ENCODE measurements around the gene STAC. TPM values are rescaled to one million over a fixed set of nuclear protein-coding genes. Genes with fewer than 3 reads are reported as not detected.

Gene STAC
- total and polyA plus RNA-seq, 7 experiments from 2014 or later, result 0.22 TPM; not detected in 6

- POLR2A ChIA-PET, result no interaction called here
- H3K27ac ChIP-seq (ENCODE audit: low read depth, low read length), result no peak overlapping the region
- H3K9me3 ChIP-seq (ENCODE audit: control insufficient read depth in 2 of 3, low read length in 3 of 3), result no peaks in the 10 kb centered on the region
- no peaks in the 10 kb centered on the region for H3K36me3 ChIP-seq (ENCODE audit: control insufficient read depth in 2 of 3, insufficient read depth in 3 of 3, low read length in 3 of 3)
- H3K27ac Mint-ChIP-seq, result no peak overlapping the region
- H3K36me3 Mint-ChIP-seq, result no peaks in the 10 kb centered on the region
- H3K4me3 ChIP-seq (ENCODE audit: low read length), result no peak overlapping the region
- H3K27me3 ChIP-seq (ENCODE audit: control insufficient read depth in 2 of 2, insufficient read depth in 2 of 2, low read length in 2 of 2), result no peaks in the 10 kb centered on the region
- H3K4me3 Mint-ChIP-seq, result no peak overlapping the region
- no peak for ATAC-seq
- peaks cover 0 to 5% (median 0%) of the 10 kb centered on the region in 7 donors for H3K4me1 Mint-ChIP-seq
- CTCF ChIA-PET, result no interaction called here
- intact Hi-C loops (cut with micrococcal nuclease), result no loop called here
- peaks cover 0 to 10% (median 7%) of the 10 kb centered on the region in 5 donors for H3K27me3 Mint-ChIP-seq
- DNase-seq, result no peak
- H3K4me1 ChIP-seq (ENCODE audit: control insufficient read depth in 2 of 2, insufficient read depth in 2 of 2, low read length in 2 of 2), result no peaks in the 10 kb centered on the region
- peaks cover 0 to 11% (median 3%) of the 10 kb centered on the region in 11 donors for H3K9me3 Mint-ChIP-seq
Observed at GRCh38 chr3:36483709-36484108, 103.4 kb downstream of the STAC start.

- H3K4me1 Mint-ChIP-seq, result peaks cover 0 to 5% (median 0%) of the 10 kb centered on the region in 7 donors
- no peak for DNase-seq
- ChIA-PET CTCF (no interaction called here), POLR2A (no interaction called here)
- H3K4me3 Mint-ChIP-seq, result no peak overlapping the region
- Histone ChIP-seq H3K9me3 (ENCODE audit: control insufficient read depth in 2 of 3, low read length in 3 of 3) (no peaks in the 10 kb centered on the region), H3K36me3 (ENCODE audit: control insufficient read depth in 2 of 3, insufficient read depth in 3 of 3, low read length in 3 of 3) (no peaks in the 10 kb centered on the region), H3K4me1 (ENCODE audit: control insufficient read depth in 2 of 2, insufficient read depth in 2 of 2, low read length in 2 of 2) (no peaks in the 10 kb centered on the region), H3K4me3 (ENCODE audit: low read length) (no peak overlapping the region), H3K27ac (ENCODE audit: low read depth, low read length) (no peak overlapping the region), H3K27me3 (ENCODE audit: control insufficient read depth in 2 of 2, insufficient read depth in 2 of 2, low read length in 2 of 2) (no peaks in the 10 kb centered on the region)
- H3K27me3 Mint-ChIP-seq, result peaks cover 0 to 10% (median 7%) of the 10 kb centered on the region in 5 donors
- H3K27ac Mint-ChIP-seq, result no peak overlapping the region
- H3K9me3 Mint-ChIP-seq, result peaks cover 0 to 4% (median 1%) of the 10 kb centered on the region in 11 donors
- no peak for ATAC-seq
- H3K36me3 Mint-ChIP-seq, result no peaks in the 10 kb centered on the region
- intact Hi-C loops (cut with micrococcal nuclease), result no loop called here
Observed at GRCh38 chr3:36484386-36484785, 104.1 kb downstream of the STAC start.

- Mint-ChIP-seq H3K36me3 (no peaks in the 10 kb centered on the region), H3K27me3 (peaks cover 0 to 11% (median 7%) of the 10 kb centered on the region in 5 donors)
- intact Hi-C loops (cut with micrococcal nuclease), result no loop called here
Observed at GRCh38 chr3:36486009-36486795, 105.9 kb downstream of the STAC start.

GRCh38 chr3:36487616-36488015 is 107.3 kb downstream of the STAC start:
- ChIA-PET CTCF (no interaction called here), POLR2A (no interaction called here)
- Histone ChIP-seq H3K4me1 (ENCODE audit: control insufficient read depth in 2 of 2, insufficient read depth in 2 of 2, low read length in 2 of 2) (no peaks in the 10 kb centered on the region), H3K27me3 (ENCODE audit: control insufficient read depth in 2 of 2, insufficient read depth in 2 of 2, low read length in 2 of 2) (no peaks in the 10 kb centered on the region), H3K4me3 (ENCODE audit: low read length) (no peak overlapping the region), H3K36me3 (ENCODE audit: control insufficient read depth in 2 of 3, insufficient read depth in 3 of 3, low read length in 3 of 3) (no peaks in the 10 kb centered on the region), H3K9me3 (ENCODE audit: control insufficient read depth in 2 of 3, low read length in 3 of 3) (no peaks in the 10 kb centered on the region), H3K27ac (ENCODE audit: low read depth, low read length) (no peak overlapping the region)
- peaks cover 0 to 4% (median 0%) of the 10 kb centered on the region in 5 donors for H3K27me3 Mint-ChIP-seq
- no peaks in the 10 kb centered on the region for H3K36me3 Mint-ChIP-seq
- DNase-seq (no peak), ATAC-seq (no peak)
- peaks cover 0 to 2% (median 0%) of the 10 kb centered on the region in 7 donors for H3K4me1 Mint-ChIP-seq
- H3K27ac Mint-ChIP-seq, result no peak overlapping the region
- intact Hi-C loops (cut with micrococcal nuclease), result no loop called here
- peaks cover 0 to 4% (median 0%) of the 10 kb centered on the region in 11 donors for H3K9me3 Mint-ChIP-seq
- H3K4me3 Mint-ChIP-seq, result no peak overlapping the region

More at GRCh38 chr3:36486009-36486795, 105.9 kb downstream of the STAC start:
- H3K27ac ChIP-seq (ENCODE audit: low read depth, low read length), result no peak overlapping the region
- H3K9me3 ChIP-seq (ENCODE audit: control insufficient read depth in 2 of 3, low read length in 3 of 3), result no peaks in the 10 kb centered on the region
- H3K27me3 ChIP-seq (ENCODE audit: control insufficient read depth in 2 of 2, insufficient read depth in 2 of 2, low read length in 2 of 2), result no peaks in the 10 kb centered on the region
- Mint-ChIP-seq H3K4me1 (peaks cover 0 to 4% (median 0%) of the 10 kb centered on the region in 7 donors), H3K27ac (no peak overlapping the region), H3K9me3 (peaks cover 0 to 4% (median 0%) of the 10 kb centered on the region in 11 donors), H3K4me3 (no peak overlapping the region)
- CTCF ChIA-PET, result no interaction called here
- DNase-seq (no peak), ATAC-seq (no peak)
- H3K4me3 ChIP-seq (ENCODE audit: low read length), result no peak overlapping the region
- no peaks in the 10 kb centered on the region for H3K36me3 ChIP-seq (ENCODE audit: control insufficient read depth in 2 of 3, insufficient read depth in 3 of 3, low read length in 3 of 3)
- H3K4me1 ChIP-seq (ENCODE audit: control insufficient read depth in 2 of 2, insufficient read depth in 2 of 2, low read length in 2 of 2), result no peaks in the 10 kb centered on the region
- POLR2A ChIA-PET, result no interaction called here

GRCh38 chr3:36488077-36488789 is 107.9 kb downstream of the STAC start:
- no peak for ATAC-seq
- intact Hi-C loops (cut with micrococcal nuclease), result no loop called here
- Histone ChIP-seq H3K4me3 (ENCODE audit: low read length) (no peak overlapping the region), H3K27me3 (ENCODE audit: control insufficient read depth in 2 of 2, insufficient read depth in 2 of 2, low read length in 2 of 2) (no peaks in the 10 kb centered on the region), H3K9me3 (ENCODE audit: control insufficient read depth in 2 of 3, low read length in 3 of 3) (no peaks in the 10 kb centered on the region), H3K4me1 (ENCODE audit: control insufficient read depth in 2 of 2, insufficient read depth in 2 of 2, low read length in 2 of 2) (no peaks in the 10 kb centered on the region), H3K36me3 (ENCODE audit: control insufficient read depth in 2 of 3, insufficient read depth in 3 of 3, low read length in 3 of 3) (no peaks in the 10 kb centered on the region), H3K27ac (ENCODE audit: low read depth, low read length) (no peak overlapping the region)
- no peak for DNase-seq
- Mint-ChIP-seq H3K4me3 (no peak overlapping the region), H3K36me3 (no peaks in the 10 kb centered on the region), H3K4me1 (peaks cover 0 to 2% (median 0%) of the 10 kb centered on the region in 7 donors), H3K9me3 (peaks cover 0 to 4% (median 0%) of the 10 kb centered on the region in 11 donors), H3K27me3 (peaks cover 0 to 4% (median 0%) of the 10 kb centered on the region in 5 donors), H3K27ac (no peak overlapping the region)
- ChIA-PET CTCF (no interaction called here), POLR2A (no interaction called here)

GRCh38 chr3:36489101-36489500 is 108.8 kb downstream of the STAC start:
- DNase-seq, result no peak
- no peak for ATAC-seq
- Histone ChIP-seq H3K4me3 (ENCODE audit: low read length) (no peak overlapping the region), H3K36me3 (ENCODE audit: control insufficient read depth in 2 of 3, insufficient read depth in 3 of 3, low read length in 3 of 3) (no peaks in the 10 kb centered on the region), H3K27ac (ENCODE audit: low read depth, low read length) (no peak overlapping the region), H3K9me3 (ENCODE audit: control insufficient read depth in 2 of 3, low read length in 3 of 3) (no peaks in the 10 kb centered on the region), H3K4me1 (ENCODE audit: control insufficient read depth in 2 of 2, insufficient read depth in 2 of 2, low read length in 2 of 2) (no peaks in the 10 kb centered on the region), H3K27me3 (ENCODE audit: control insufficient read depth in 2 of 2, insufficient read depth in 2 of 2, low read length in 2 of 2) (no peaks in the 10 kb centered on the region)
- intact Hi-C loops (cut with micrococcal nuclease), result no loop called here
- no peak overlapping the region for H3K4me3 Mint-ChIP-seq
- H3K9me3 Mint-ChIP-seq, result peaks cover 0 to 4% (median 0%) of the 10 kb centered on the region in 11 donors
- peaks cover 0 to 4% (median 0%) of the 10 kb centered on the region in 5 donors for H3K27me3 Mint-ChIP-seq
- ChIA-PET CTCF (no interaction called here), POLR2A (no interaction called here)
- no peaks in the 10 kb centered on the region for H3K36me3 Mint-ChIP-seq
- H3K27ac Mint-ChIP-seq, result no peak overlapping the region
- peaks cover 0 to 2% (median 0%) of the 10 kb centered on the region in 7 donors for H3K4me1 Mint-ChIP-seq
